HT-29 (cell line): ENCODE measurements around the gene GRK4. TPM values are rescaled to one million over a fixed set of nuclear protein-coding genes. Genes with fewer than 3 reads are reported as not detected.
"Not testable (repeated sequence)": the region's sequence is repeated elsewhere in the genome, so short reads cannot be mapped to it uniquely, and the experiment has no call there.

Experiments
- DNase-seq: peaks from one replicate; pipeline ENCODE4 v3.0.0-alpha.2; 2015; ENCODE audit warnings: low spot score
- total RNA-seq: library from RNA; depleted of rRNA; stranded (reverse); fragments of >200 nt; shearing (Covaris generic); gene quantifications from 2 replicates; pipeline ENCODE4 v1.2.3, GENCODE V29; 2014

The GRK4 gene
- total RNA-seq, 1 experiment from 2014 or later, result 2.3 TPM

DNA sequence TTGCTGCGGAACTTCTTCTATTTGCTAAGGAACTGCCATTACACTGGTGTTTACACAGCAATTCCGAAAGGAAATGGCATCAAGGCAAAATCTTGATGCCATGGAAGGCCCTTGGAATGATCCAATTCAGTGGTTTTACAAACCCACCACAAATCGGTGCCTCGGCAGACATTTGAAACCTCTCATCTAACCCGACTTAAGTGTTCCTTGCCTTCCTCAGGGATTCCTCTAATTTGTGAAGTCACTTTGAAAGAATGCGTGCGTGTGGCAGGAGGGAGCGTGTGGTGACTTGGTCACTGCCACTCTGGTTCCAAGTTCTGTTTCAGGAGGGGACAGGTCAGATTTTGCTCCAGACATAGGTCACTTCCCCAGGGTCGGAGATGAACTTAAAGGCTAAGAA lies 4.9 kb upstream of the GRK4 start:
- DNase-seq, result no peak

DNA sequence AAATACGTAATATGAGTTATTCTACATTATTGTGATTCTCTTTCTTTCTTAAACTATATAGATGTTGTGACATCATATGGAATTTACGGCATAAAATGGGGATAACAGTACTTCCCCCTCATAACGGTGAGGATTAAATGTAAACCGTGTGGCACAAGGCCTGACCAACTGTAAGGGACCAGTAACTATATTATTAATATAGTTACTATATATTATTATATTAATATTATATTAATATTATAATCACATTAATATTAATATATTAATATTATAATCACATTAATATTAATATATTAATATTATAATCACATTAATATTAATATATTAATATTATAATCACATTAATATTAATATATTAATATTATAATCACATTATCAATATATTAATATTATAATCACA lies 2.9 kb upstream of the GRK4 start:
- DNase-seq, result not testable (repeated sequence)

- no peak for DNase-seq
Measured at GRCh38 chr4:2961421-2961810, 2.0 kb upstream of the GRK4 start.

GRCh38 chr4:2961811-2962441 lies 1.4 kb upstream of the GRK4 start:
- DNase-seq, result peak; percentile 52

DNA sequence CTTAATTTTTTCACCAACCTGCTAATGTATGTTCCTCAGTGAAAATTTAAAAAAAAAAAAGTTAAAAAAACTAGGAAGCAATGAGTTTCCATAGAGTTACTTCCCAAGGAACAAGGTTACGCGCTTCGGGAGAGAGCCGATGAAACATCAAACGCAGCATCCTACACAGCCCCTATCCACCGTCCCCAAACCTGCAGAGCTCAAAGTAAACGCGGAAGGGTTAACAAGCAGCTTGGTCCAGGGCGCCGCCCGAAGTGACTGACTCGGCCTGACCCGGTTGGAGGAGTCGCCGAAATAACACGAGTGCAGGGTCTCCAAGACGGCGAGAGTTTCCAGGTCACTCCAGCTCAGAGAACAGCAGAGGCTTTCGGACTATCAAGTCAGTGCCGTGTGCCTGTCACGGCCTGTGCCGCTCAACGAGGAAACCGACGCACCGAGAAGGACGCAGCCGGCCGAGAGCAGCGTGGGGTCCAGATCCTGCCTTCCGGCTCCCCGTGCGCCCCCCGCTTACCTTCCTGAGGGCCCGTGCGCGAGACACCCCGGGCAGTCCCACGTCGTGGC lies 677 bp upstream of the GRK4 start:
- peak; percentile 58 for DNase-seq

DNA sequence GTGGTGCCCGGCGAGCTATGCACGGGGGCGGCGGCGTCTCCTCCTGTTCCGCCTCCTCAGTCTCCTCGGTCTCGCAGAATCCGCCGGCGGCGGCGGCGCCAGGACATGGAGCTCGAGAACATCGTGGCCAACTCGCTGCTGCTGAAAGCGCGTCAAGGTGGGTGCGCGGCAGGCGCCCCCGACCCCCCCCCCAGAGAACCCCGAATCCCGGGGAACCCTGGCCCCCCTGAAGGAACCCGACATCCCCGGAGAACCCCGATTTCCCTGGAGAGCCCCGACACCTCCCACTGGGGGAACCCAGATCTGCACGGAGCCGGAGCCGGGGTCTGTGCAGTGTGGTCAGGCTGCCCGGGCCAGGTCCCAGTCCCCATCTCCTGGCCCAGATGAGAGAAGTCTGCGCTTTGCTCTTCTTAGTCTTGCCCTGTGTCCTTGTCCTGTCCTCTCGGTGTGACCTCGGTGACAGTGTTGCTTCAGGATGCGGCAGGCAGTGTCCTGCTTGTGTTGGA lies 648 bp downstream of the GRK4 start:
- no peak for DNase-seq

- no peak for DNase-seq
Measured at GRCh38 chr4:2964706-2965258, 1.4 kb downstream of the GRK4 start.

DNA sequence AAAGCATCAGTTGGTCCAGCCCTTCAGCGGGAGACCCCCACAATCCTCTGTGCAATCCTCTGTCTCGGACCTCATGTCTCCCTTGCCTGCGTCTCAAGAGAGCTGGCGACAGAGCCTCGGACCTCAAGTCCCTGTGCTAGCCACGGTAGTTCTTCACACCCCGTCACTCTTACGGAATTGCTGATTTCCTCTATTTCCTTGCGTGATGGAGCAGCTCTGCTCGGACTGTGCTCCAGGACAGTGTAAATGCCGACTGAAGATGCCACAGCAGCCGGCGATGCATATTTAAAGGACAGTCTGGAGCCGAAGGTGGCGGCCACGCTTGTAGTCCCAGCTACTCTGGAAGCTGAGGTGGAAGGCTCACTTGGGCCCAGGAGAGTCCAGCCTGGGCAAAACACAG lies 1.9 kb downstream of the GRK4 start:
- no peak for DNase-seq

DNA sequence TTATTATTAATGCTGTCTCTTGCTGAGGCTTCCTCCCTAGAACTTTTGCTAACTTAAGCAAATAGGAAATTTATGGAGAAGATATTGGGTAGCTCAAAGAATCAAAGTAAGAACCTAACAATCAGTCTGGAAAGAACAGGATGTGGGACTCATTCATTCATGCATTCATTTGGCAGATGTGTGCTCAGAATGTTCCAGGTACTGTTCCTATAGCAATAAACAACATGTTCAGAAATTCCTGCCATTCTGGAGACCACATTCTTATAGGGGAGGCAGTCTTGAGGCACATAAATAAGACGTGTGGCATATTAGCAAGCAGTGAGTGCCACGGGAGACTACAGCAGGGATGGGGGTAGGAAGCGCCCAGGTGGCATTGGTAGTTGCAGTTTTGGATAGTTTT lies 5.0 kb downstream of the GRK4 start:
- DNase-seq, result no peak

DNA sequence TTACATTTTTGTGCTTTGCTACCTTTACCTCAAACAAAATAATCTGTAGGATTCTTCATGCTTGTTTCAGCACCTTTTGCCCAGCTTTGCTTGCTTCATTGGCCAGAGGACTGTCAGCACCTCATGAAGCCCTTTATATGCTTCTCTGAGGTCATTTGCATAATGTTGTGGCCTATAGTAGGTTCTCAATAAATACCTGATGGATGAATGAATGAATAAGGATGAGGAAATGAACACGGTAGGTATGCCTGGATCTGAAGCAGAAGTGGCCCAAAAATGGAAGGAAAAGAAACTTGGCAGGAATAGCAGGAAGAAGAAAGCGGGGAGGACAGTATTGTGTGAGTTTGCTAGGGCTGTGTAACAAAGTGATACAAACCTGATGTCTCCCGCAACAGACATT lies 7.9 kb downstream of the GRK4 start:
- no peak for DNase-seq

- DNase-seq, result peak; percentile 83
Measured at GRCh38 chr4:2977211-2978088, 14.1 kb downstream of the GRK4 start.

DNA sequence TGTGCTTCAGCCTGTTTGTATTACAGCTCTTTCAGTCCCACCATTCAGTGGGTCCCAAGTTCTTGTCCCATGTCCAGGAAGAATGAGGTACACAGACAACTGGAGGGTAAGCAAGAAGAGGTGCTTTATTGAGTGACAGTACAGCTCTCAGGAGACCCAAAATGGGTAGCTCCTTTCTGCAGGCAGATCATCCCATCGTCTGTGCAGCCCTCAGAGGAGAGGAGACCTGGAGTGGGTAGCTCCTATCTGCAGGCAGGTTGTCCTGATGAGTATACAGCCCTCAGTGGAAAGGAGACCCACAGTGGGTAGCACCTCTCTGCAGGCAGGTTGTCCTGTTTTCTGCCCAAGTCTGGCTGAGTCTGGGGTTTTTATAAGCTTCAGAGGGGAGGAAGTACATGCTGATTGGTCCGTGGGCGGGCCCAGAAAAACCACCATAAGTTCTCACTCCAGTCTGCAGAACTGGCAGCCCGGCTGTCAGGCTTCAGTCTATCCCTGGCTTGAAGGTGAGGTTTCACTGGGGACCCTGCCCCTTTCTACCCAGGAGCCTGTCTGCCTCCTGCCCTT lies 18.0 kb downstream of the GRK4 start:
- DNase-seq, result no peak

DNA sequence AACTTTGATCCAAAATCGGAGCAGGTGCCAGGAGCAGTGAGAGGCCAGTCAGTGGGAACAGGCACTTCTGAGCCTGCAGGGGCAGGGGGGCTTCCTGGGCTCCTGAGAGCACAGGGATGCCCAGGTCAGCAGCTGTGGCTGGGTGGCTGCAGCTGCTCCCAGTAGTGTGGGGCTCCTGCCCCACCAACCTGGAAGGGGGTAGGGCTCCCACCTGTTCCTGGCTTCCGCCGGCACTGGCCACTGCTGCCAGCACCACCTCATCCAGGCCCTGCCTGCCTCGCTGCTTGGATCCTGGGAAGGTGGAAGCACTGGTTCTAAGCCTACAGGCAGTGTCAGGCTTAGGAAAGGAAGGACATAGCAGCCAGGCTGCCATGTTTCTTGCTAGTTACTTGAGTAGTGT lies 18.6 kb downstream of the GRK4 start:
- no peak for DNase-seq

- DNase-seq, result not testable (repeated sequence)
Measured at GRCh38 chr4:2983715-2984114, 20.3 kb downstream of the GRK4 start.

GRCh38 chr4:2991243-2991642 lies 27.9 kb downstream of the GRK4 start:
- no peak for DNase-seq

DNA sequence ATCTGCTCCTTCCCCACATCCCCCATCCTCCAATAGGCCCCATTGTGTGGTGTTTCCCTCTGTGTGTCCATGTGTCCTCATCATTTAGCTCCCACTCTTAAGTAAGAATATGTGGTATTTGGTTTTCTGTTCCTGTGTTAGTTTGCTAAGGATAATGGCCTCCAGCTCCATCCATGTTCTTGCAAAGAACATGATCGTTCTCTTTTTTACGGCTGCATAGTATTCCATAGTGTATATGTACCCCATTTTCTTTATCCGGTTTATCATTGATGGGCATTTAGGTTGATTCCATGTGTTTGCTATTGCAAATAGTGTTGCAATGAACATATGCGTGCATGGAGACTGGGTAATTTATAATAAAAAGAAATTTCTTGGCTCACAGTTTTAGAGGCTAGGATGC lies 31.5 kb downstream of the GRK4 start:
- no peak for DNase-seq

- no peak for DNase-seq
Measured at GRCh38 chr4:2995546-2996265, 32.3 kb downstream of the GRK4 start.

GRCh38 chr4:2996415-2996814 lies 33.0 kb downstream of the GRK4 start:
- no peak for DNase-seq

DNA sequence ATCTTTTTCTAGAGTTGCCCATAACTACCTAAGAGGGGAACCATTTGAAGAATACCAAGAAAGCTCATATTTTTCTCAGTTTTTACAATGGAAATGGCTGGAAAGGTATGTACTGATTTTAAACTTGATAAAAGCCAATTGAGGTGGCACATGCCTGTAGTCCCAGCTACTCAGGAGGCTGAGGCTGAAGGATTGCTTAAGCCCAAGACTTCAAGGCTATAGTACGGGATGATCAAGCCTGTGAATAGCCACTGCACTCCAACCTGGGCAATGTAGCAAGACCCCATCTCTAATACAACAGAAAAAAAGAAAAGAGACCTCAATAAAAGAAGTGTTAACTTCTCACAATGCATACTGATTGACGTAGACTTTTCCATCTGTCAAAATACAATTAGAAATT lies 44.4 kb downstream of the GRK4 start:
- no peak for DNase-seq

DNA sequence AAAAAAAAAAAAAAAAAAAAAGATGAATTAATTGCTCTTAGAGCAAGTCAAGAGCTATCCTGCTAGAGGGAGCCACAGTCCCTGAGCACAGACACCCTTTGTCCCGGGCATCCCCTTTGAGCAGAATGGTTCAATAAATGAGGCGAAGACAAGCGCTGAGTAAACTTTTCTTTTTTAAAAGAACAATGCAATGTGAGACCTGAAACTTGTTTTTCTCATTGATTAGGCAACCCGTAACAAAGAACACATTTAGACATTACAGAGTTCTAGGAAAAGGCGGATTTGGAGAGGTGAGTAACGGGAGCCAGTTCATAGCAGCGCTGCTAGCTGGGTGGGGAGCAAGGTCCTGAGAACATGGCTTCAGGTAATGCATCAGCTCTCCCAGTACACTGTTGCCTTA lies 46.1 kb downstream of the GRK4 start:
- peak; percentile 21 for DNase-seq

- DNase-seq, result peak; percentile 5
Measured at GRCh38 chr4:3010577-3010976, 47.2 kb downstream of the GRK4 start.
